ENCODE measurements around the gene GALNT18. TPM values are rescaled to one million over a fixed set of nuclear protein-coding genes. Genes with fewer than 3 reads are reported as not detected.

The GALNT18 gene
- polyA plus RNA-seq, 1 experiment: 4.8 TPM

- no peak for DNase-seq (ENCODE audit: low read depth, low spot score)
- TF ChIP-seq, protein P1, sequence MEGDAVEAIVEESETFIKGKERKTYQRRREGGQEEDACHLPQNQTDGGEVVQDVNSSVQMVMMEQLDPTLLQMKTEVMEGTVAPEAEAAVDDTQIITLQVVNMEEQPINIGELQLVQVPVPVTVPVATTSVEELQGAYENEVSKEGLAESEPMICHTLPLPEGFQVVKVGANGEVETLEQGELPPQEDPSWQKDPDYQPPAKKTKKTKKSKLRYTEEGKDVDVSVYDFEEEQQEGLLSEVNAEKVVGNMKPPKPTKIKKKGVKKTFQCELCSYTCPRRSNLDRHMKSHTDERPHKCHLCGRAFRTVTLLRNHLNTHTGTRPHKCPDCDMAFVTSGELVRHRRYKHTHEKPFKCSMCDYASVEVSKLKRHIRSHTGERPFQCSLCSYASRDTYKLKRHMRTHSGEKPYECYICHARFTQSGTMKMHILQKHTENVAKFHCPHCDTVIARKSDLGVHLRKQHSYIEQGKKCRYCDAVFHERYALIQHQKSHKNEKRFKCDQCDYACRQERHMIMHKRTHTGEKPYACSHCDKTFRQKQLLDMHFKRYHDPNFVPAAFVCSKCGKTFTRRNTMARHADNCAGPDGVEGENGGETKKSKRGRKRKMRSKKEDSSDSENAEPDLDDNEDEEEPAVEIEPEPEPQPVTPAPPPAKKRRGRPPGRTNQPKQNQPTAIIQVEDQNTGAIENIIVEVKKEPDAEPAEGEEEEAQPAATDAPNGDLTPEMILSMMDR (IDR thresholded peaks at IDR 0.05; ENCODE audit: low read depth, low read length): no peak
- CTCF ChIA-PET: no interaction called here
- Histone ChIP-seq H3K27me3 (ENCODE audit: control insufficient read depth, insufficient read depth, low read length) (no peaks in the 10 kb centered on the region), H3K27ac (ENCODE audit: low read depth, low read length) (no peak overlapping the region), H3K9me3 (ENCODE audit: control insufficient read depth, insufficient read depth, low read length) (no peaks in the 10 kb centered on the region), H3K4me3 (ENCODE audit: low read depth, low read length) (no peak overlapping the region)
- POLR2A ChIA-PET: no interaction called here
Measured at GRCh38 chr11:11290354-11290753, 331.5 kb downstream of the GALNT18 start.

- no peaks in the 10 kb centered on the region for H3K9me3 ChIP-seq (ENCODE audit: control insufficient read depth, insufficient read depth, low read length)
- no peaks in the 10 kb centered on the region for H3K27me3 ChIP-seq (ENCODE audit: control insufficient read depth, insufficient read depth, low read length)
- CTCF ChIA-PET: no interaction called here
- POLR2A ChIA-PET: no interaction called here
- TF ChIP-seq, protein P1 (IDR thresholded peaks at IDR 0.05; ENCODE audit: low read depth, low read length): no peak
- no peak overlapping the region for H3K4me3 ChIP-seq (ENCODE audit: low read depth, low read length)
- H3K27ac ChIP-seq (ENCODE audit: low read depth, low read length): no peak overlapping the region
- no peak for DNase-seq (ENCODE audit: low read depth, low spot score)
Measured at GRCh38 chr11:11289669-11290068, 332.1 kb downstream of the GALNT18 start.

- ChIA-PET POLR2A (no interaction called here), CTCF (interaction anchor here (0.7 kb wide), 1 partner anchor 369 kb away, joined by 3 read pairs; no protein-coding TSS in a partner anchor)
- Histone ChIP-seq H3K4me3 (ENCODE audit: low read depth, low read length) (no peak overlapping the region), H3K27ac (ENCODE audit: low read depth, low read length) (no peak overlapping the region), H3K9me3 (ENCODE audit: control insufficient read depth, insufficient read depth, low read length) (no peaks in the 10 kb centered on the region), H3K27me3 (ENCODE audit: control insufficient read depth, insufficient read depth, low read length) (no peaks in the 10 kb centered on the region)
- DNase-seq (ENCODE audit: low read depth, low spot score): no peak
- TF ChIP-seq, protein P1 (IDR thresholded peaks at IDR 0.05; ENCODE audit: low read depth, low read length): no peak
Measured at GRCh38 chr11:11288972-11289616, 332.7 kb downstream of the GALNT18 start.

DNA sequence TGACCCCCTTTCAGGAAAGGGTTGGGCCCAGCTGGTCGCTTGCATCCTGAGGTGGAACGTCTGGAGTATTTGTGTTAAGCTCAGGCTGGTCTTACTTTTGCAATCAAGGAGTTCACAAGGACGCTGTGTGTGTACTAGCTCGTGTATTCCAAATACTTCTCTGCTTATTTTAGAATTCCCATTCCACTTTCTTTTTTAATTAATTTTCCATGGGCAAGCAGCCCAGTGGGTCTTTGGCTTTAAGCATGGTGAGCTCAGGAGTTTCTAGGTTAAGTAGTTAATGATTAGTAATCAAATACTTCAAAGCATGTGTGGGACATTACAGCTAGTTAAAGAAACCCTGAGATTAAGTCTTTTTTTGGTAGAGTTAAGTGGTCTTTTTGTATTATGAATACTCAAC is 337.3 kb downstream of the GALNT18 start:
- TF ChIP-seq, protein P1 (IDR thresholded peaks at IDR 0.05; ENCODE audit: low read depth, low read length): no peak
- no peaks in the 10 kb centered on the region for H3K9me3 ChIP-seq (ENCODE audit: control insufficient read depth, insufficient read depth, low read length)
- ChIA-PET POLR2A (interaction anchor here (0.6 kb wide), 1 partner anchor 436 kb away, joined by 8 read pairs; no protein-coding TSS in a partner anchor), CTCF (no interaction called here)
- H3K27me3 ChIP-seq (ENCODE audit: control insufficient read depth, insufficient read depth, low read length): no peaks in the 10 kb centered on the region
- no peak overlapping the region for H3K27ac ChIP-seq (ENCODE audit: low read depth, low read length)
- H3K4me3 ChIP-seq (ENCODE audit: low read depth, low read length): no peak overlapping the region
- DNase-seq (ENCODE audit: low read depth, low spot score): no peak

GRCh38 chr11:11281626-11282025 is 340.2 kb downstream of the GALNT18 start:
- TF ChIP-seq, protein P1 (IDR thresholded peaks at IDR 0.05; ENCODE audit: low read depth, low read length): no peak
- no peak for DNase-seq (ENCODE audit: low read depth, low spot score)
- CTCF ChIA-PET: interaction anchor here (1.0 kb wide), 1 partner anchor 22 kb away, joined by 3 read pairs; no protein-coding TSS in a partner anchor

More at GRCh38 chr11:11281626-11282025, 340.2 kb downstream of the GALNT18 start:
- Histone ChIP-seq H3K9me3 (ENCODE audit: control insufficient read depth, insufficient read depth, low read length) (no peaks in the 10 kb centered on the region), H3K27me3 (ENCODE audit: control insufficient read depth, insufficient read depth, low read length) (no peaks in the 10 kb centered on the region), H3K27ac (ENCODE audit: low read depth, low read length) (no peak overlapping the region), H3K4me3 (ENCODE audit: low read depth, low read length) (no peak overlapping the region)
- POLR2A ChIA-PET: no interaction called here

Data from AG04450 (cell line).